ENCODE results near the gene GYS1.

GRCh38 chr19:49004964-49005614 lies 12.0 kb upstream of the GYS1 start:
- TF ChIP-seq POLR2AphosphoS5 (IDR thresholded peaks at IDR 0.05; ENCODE audit: low read depth, low read length) (no peak), CTCF (IDR thresholded peaks at IDR 0.05) (no peak)
- TF ChIP-seq, protein P1, sequence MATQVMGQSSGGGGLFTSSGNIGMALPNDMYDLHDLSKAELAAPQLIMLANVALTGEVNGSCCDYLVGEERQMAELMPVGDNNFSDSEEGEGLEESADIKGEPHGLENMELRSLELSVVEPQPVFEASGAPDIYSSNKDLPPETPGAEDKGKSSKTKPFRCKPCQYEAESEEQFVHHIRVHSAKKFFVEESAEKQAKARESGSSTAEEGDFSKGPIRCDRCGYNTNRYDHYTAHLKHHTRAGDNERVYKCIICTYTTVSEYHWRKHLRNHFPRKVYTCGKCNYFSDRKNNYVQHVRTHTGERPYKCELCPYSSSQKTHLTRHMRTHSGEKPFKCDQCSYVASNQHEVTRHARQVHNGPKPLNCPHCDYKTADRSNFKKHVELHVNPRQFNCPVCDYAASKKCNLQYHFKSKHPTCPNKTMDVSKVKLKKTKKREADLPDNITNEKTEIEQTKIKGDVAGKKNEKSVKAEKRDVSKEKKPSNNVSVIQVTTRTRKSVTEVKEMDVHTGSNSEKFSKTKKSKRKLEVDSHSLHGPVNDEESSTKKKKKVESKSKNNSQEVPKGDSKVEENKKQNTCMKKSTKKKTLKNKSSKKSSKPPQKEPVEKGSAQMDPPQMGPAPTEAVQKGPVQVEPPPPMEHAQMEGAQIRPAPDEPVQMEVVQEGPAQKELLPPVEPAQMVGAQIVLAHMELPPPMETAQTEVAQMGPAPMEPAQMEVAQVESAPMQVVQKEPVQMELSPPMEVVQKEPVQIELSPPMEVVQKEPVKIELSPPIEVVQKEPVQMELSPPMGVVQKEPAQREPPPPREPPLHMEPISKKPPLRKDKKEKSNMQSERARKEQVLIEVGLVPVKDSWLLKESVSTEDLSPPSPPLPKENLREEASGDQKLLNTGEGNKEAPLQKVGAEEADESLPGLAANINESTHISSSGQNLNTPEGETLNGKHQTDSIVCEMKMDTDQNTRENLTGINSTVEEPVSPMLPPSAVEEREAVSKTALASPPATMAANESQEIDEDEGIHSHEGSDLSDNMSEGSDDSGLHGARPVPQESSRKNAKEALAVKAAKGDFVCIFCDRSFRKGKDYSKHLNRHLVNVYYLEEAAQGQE (IDR thresholded peaks at IDR 0.05; ENCODE audit: insufficient read depth in 1 of 2, low read depth in 2 of 2, low read length in 1 of 2) = no peak

Data from Panc1 (cell line).